ENCODE data around the gene IFT43.

GRCh38 chr14:76112889-76113624, 127.5 kb downstream of the IFT43 start:
- TF ChIP-seq CTCF (IDR thresholded peaks at IDR 0.05) (no peak), MXD4 (CRISPR knock-in tag; IDR thresholded peaks at IDR 0.05; ENCODE audit: borderline replicate concordance) (no peak), ATF3 (CRISPR knock-in tag; conservative IDR thresholded peaks at IDR 0.05) (no peak), PRDM15 (CRISPR knock-in tag; IDR thresholded peaks at IDR 0.05) (no peak), ZNF232 (CRISPR knock-in tag; IDR thresholded peaks at IDR 0.05) (0 out of 2 replicates have a peak, but pooled peaks have one; percentile 34)
